DMS53 (cell line): Measurements from ENCODE around the gene CFAP74.
A peak's percentile ranks its signal among the peaks of the same experiment; 100 is the strongest.
"Not testable (repeated sequence)": the region's sequence is repeated elsewhere in the genome, so short reads cannot be mapped to it uniquely, and the experiment has no call there.

ENCODE experiments used
- DNase-seq: peaks from one replicate; lab custom pipeline; 2025; lab: John Stamatoyannopoulos, UW

Gene CFAP74

GRCh38 chr1:1945782-1946393, 57.7 kb downstream of the CFAP74 start:
- no peak for DNase-seq

DNA sequence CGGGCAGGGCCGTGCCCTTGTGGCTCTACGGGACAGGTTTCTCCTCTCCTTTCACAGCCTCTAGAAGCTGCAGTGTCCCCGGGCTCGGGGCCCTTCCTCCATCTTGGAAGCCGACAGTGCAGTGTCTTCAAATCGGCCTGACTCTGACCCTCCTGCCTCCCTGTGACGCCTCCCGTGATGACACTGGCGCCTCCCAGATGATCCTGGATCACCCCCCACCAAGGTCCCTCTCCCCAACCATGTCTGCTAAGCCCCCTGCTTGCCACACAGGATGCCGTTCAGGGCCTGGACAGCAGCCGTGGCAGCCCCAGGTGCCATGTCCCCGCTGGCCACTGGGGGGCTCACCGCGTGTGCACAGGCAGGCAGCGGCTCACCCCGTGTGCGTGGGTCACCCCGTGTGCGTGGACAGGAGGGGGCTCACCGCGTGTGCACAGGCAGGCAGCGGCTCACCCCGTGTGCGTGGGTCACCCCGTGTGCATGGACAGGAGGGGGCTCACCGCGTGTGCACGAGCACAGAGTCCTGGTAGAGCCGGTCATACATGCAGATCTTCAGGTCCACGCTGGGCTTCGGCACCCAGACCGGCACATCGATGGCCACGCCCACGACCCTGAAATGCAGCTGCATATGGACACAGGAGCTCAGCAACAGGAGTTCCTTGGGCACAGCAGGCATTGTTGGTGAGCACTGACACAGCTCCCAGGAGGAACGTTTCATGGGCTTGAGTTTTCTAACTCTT, 59.6 kb downstream of the CFAP74 start:
- peak; percentile 74 for DNase-seq

DNA sequence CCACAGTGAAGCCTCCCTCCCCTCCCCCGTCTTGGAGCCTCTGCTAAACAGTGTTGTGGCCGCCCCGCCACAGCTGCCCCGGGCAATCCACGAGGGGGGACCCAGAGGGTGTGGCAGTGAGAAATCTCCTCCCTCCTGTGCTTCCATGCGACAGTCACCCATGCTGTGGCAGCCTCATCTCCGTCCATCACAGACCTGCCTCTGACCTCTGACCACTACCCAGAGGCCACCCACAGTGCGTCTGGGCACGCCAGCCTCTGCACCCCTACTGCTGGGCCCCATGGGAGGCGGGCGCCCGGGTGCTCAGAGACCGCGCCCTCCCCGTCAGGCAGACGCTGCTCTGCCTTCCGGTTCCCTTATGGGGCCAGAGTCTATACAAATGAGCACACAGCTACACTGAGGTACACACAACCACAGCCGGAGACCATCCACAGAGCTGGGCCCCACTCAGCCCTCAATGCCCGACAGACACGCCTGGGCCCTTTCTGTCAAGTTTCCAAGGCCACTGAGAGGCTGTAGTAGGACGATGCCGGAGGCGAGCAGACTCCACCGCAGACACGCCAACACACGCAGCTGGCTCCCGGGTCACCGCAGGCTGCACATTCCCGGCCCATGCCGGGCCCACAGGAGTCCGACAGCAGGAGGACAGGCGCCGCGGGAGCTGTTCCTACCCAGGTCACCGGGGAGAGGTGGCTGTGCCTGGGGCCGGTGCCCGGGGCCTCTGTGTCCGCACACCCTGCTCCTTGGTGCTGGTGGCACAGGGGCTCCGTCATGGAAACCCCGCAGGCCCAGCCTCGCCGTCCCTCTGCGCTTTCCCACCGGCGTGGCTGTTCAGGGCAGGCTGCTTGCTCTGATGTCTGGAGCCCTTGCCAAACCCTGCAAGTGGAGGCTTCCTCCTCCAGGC, 60.6 kb downstream of the CFAP74 start:
- peak; percentile 66 for DNase-seq

DNA sequence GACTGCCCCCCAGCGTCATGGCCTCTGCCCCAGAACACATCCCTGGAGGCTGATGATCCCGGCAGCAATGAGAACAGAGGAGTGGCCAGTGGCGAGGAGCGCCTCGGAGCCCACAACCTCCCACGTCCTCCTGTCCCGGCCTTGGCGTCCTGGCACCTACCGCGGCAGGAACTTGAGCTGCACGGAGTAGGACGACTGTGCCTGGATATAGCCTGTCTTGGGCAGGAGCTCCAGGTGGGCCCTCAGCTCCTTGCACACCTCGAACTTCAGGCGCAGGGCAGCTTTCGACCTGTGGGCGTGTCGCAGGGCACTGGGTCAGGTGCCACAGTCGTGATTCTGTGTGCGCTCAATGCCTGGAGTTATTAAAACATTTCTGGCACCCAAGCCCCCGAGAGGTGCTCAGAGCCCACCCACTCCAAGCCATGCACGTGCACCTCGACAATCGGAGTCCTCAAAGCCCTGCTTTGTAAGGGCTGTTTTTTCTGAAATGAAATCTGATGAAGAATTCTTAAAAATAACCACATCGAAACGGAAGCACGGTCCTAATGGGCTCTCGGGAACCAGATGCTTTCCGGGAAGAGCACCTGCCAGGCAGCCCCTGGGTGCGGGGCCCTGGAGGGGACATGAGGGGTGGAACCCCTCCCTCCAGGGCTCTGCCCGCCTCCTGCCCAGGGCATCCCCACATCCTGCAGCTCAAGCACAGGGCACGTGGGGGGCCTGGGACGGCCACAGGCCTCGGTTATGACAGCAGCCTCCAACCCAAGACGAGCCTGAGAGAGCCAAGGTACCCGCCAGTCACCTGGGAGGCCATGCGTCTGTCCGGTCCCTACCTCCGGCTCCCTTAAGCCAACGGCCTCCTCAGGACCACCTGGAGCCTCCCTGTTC, 61.5 kb downstream of the CFAP74 start:
- DNase-seq: no peak

DNA sequence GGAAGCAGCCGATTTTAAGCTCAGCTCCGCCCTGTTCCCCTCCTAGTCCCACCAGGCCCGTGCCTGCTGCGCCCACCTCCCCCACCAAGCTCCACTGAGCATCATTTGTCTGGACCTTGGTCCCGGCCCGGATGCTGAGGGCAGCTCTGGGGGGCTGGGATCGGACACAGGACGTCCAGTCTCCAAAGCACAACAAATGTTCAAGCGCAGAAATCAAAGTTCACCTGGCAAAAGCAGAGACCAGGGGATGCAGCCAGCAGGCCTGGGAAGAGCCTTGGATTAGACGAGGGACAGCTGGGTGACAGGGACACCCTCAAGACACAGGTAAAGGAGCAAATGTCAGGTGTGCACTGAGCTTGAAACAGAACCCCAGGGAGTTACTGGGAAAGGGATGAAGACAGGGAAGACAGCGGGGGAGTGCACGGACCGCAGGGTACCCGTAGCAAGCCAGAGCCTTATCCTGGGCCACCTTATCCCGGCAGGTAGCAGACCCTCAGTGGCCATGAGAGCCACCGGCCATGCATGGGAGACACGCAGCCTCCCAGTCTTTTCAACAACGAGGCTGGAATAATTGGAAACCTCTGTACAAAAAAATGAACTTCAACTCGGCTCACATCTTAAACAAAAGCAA, 62.3 kb downstream of the CFAP74 start:
- DNase-seq: no peak

DNA sequence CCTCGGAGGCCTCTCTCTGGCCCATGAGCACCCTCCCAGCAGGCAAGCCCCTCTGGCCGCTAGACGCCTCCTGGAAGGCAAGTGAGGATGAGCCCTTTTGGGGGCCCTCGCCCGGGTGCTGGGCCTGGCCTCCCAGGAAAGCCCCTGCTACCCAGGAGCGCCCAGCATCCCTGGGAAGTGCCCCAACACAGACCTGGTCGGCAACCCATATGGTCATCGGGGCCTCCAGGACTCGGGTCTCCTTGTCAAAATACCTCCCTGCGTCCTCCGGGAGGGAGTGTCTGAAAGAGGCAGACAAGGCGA, 63.5 kb downstream of the CFAP74 start:
- no peak for DNase-seq

DNA sequence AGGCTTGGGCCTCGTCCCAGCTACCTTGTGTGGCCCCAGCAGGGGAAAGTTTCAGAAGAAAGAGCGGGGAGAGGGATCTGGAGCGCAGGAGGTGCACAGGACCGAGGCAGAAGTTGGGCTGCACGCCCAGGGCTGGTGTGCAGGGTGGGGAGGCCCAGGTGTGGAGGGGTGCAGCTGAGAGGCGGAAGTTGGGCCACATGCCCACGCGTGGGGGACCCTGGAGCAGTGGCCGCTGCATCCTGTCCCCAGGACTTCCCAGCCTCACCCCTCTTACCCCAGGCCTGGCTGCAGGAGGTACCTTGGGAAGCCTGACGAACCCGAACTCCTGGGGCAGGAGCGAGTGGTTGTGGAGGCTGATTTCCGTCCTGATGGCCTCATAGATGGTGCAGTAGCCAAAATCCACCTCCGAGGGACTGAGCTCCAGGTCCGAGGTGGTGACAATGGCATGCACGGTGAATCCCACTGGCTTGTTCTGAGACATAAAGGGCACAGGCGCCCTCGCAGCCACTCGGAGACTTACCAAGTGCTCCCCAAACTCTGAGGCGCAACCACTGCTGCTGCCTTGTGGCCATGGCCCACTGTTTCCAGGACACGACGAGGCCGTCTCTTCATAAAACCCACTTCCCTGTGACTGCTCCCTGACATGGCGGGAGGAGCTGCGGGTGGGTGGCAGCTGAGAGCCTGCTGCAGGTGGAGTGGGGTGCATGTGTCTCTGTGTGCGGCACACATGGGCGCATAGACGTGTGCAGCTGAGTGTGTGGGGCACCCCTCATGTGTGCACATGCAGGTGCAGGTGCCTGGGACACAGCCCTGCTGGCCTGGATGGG, 64.1 kb downstream of the CFAP74 start:
- no peak for DNase-seq

- no peak for DNase-seq
Measured at GRCh38 chr1:1938613-1939295, 64.8 kb downstream of the CFAP74 start.

GRCh38 chr1:1938276-1938573, 65.4 kb downstream of the CFAP74 start:
- no peak for DNase-seq

GRCh38 chr1:1937549-1938275, 65.9 kb downstream of the CFAP74 start:
- DNase-seq: no peak

DNA sequence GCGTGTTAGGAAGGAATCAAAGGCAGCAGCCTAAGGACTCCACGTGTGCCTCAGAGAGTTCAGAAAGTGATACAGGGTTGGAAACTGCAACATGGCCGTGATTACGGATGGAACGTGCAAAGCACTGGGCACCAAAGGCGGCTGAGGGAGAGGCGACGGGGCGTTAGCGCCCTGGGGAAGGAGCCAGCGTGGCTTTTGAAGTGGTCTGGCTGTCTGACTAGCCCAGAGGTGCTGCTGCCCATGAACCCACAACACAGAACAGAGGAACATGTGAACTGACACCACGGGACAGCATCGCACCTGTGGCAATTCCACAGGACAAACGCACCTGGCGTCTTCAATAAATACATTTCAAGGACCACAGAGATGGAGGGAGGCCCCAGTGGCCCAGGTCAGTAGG, 66.5 kb downstream of the CFAP74 start:
- DNase-seq: no peak

DNA sequence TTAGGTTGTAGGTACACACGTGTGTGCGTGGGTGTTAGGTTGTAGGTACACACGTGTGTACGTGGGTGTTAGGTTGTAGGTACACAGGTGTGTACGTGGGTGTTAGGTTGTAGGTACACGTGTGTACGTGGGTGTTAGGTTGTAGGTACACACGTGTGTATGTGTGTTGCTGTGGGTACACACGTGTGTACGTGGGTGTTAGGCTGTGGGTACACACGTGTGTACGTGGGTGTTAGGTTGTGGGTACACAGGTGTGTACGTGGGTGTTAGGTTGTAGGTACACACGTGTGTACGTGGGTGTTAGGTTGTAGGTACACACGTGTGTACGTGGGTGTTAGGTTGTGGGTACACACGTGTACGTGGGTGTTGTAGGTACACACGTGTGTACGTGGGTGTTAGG, 68.7 kb downstream of the CFAP74 start:
- not testable (repeated sequence) for DNase-seq

DNA sequence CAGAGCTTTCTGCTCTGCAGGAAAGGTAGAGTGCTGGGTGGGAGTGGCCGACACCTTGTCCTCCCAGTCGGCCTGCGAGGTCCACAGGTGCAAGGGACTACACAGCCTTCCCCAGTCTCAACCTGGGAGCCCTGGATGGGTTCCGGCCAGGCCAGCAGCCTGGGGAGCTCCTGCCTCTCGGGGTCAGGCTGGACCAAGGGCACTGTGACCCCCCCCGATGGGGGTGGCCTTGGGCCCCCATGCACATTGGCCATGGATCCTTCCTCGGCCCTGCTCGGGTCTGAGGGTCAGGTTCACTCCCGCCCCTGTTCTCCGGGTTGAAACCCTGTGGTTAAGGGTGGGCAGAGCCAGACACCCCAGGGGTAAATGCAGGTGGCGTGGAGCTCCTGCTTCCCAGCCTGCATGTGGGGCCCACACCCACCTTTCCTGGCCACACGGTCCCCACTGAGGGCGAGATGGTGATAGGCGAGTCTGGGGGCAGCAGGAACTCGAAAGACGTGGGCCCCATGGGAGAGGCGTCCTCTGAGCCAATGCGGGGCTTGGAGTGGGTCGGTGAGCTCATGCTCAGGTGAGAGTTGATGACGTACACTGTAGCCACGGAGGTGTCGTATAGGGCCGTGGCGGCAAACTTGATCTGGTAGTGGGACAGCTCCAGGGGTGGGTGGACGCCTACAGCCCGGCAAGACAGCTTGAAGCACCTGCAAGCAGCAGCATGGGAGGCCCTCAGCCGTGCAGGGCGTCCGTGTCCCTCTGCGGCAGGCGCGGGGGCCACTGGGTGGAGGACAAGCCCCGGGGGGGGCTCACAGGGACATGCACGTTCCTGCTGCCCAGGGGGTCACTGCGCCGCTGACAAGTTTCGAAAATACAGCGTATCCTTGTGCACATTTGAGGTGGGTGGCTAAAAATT, 73.7 kb downstream of the CFAP74 start:
- DNase-seq: no peak

GRCh38 chr1:1929102-1929638, 74.4 kb downstream of the CFAP74 start:
- DNase-seq: peak; percentile 37

DNA sequence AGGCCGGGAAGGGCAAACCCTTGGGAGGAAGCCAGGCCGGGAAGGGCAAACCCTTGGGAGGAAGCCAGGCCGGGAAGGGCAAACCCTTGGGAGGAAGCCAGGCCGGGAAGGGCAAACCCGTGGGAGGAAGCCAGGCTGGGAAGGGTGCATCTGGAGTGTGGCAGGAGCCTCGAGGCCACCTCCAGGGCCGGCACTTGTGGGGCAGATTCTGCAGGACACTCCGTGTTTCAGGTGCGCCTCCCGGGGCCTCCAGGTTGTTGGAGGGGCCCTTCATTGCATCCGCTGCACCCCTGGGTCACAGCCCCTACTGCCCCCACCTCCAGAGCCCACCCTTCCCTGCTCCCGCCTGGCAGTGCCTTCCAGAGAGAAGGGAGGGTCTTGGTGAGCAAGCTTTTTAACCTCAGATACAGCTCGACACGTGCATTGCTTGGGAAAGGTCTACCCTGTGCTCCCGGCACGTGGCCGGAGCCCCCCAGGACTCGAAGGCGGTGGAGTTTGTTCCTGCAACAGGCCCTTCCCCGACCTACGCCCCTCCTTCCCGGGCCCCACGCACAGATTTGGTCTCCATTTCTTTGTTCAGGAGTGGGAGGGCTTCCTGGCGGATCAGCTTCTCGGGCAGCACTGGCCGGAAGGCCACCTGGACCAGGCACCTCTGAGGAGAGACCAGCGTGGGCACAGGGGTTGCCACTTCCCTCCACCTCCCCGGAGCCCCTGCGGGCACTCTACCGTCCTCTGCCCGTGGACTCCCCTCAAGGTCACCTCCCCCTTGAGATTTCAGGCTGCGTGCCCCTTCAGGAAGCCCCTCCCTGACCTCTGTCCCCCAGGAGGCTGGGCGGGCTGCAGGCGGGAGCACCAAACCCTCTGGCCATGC, 75.1 kb downstream of the CFAP74 start:
- DNase-seq: no peak

DNA sequence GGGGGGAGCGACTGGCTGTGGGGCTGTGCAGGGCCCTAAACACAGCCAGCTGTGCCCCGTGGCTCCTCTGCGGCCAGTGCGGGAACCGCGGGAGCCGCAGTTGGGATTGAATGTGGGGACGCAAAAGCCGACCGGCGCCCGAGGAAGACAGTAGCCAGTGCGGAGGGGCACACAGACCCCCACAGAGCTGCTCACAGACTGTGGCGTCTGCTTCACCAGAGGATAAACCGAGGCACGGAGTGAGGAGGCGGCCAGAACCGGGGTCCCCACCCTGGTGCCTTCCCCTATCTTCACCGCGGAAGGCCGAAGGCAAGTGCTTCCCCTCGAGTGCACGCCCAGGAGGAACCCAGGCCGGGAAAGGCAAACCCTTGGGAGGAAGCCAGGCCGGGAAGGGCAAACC, 75.8 kb downstream of the CFAP74 start:
- DNase-seq: no peak
